H1 (cell line): ENCODE data around the gene LCMT1. TPM values are rescaled to one million over a fixed set of nuclear protein-coding genes. Genes with fewer than 3 reads are reported as not detected.

Experiments used
- CTCF ChIA-PET: fragments of 300-600 bp; sonication (Branson Sonifier 250); formaldehyde crosslinking; loops from one replicate; lab custom pipeline; 2021; ENCODE audit not compliant: partially characterized antibody; lab: Charles Lee
- POLR2A ChIA-PET: fragments of 300-600 bp; sonication (Branson Sonifier 250); formaldehyde crosslinking; loops from one replicate; lab custom pipeline; 2021; ENCODE audit warnings: inconsistent platforms; ENCODE audit not compliant: partially characterized antibody; lab: Charles Lee
- DNase-seq, 2 experiments: peaks; one replicate each; pipeline versions ENCODE4 v3.0.0 to v3.0.0-alpha.2; 2010 to 2022; ENCODE audit warnings: low spot score in 2 of 2, low read depth in 1 of 2, mixed read lengths in 1 of 2
- FAIRE-seq: peaks from 2 replicates; lab custom pipeline; 2011; peaks lifted over from hg19 to GRCh38; lab: Jason Lieb, UNC
- H2AFZ ChIP-seq: 2 replicates; pipeline ENCODE4 v1.8.1; 2012; ENCODE audit warnings: low read length, inconsistent platforms
- H2AK5ac ChIP-seq: 2 replicates; pipeline ENCODE4 v1.6.1; 2013; ENCODE audit warnings: low read depth, low read length
- H2BK120ac ChIP-seq: replicated peaks from 2 replicates; pipeline ENCODE3; 2013; ENCODE audit warnings: low read depth, low read length, inconsistent platforms
- H2BK12ac ChIP-seq: 2 replicates; pipeline ENCODE4 v1.6.1; 2013; ENCODE audit warnings: low read depth, low read length
- H2BK15ac ChIP-seq: 2 replicates; pipeline ENCODE4 v1.6.1; 2013; ENCODE audit warnings: low read length
- H2BK20ac ChIP-seq: 2 replicates; pipeline ENCODE4 v1.6.1; 2013; ENCODE audit warnings: low read length
- H2BK5ac ChIP-seq: 2 replicates; pipeline ENCODE4 v1.6.1; 2013; ENCODE audit warnings: low read depth, low read length
- H3K14ac ChIP-seq: 2 replicates; pipeline ENCODE4 v1.6.1; 2013; ENCODE audit warnings: inconsistent platforms; ENCODE audit not compliant: insufficient read length
- H3K18ac ChIP-seq: 2 replicates; pipeline ENCODE4 v1.6.1; 2013; ENCODE audit warnings: low read length; ENCODE audit errors: extremely low read depth
- H3K23ac ChIP-seq: 2 replicates; pipeline ENCODE4 v1.6.1; 2013; ENCODE audit warnings: inconsistent platforms; ENCODE audit not compliant: insufficient read length
- H3K23me2 ChIP-seq: 2 replicates; pipeline ENCODE4 v1.6.1; 2013; ENCODE audit warnings: low read depth, low read length
- H3K27ac ChIP-seq: 2 replicates; pipeline ENCODE4 v1.6.1; 2011; ENCODE audit warnings: low read depth, low read length, inconsistent platforms
- H3K27me3 ChIP-seq, 4 experiments: replicated peaks in 1 of 4; 1 replicate in 1 of 4; 2 replicates in 3 of 4; pipeline versions ENCODE4 v1.6.1 to v1.8.1; 2011 to 2013; ENCODE audit warnings: low read length in 3 of 4, mild to moderate bottlenecking in 3 of 4, inconsistent platforms in 2 of 4, mixed read lengths in 2 of 4, moderate library complexity in 1 of 4; ENCODE audit not compliant: control insufficient read depth in 3 of 4, insufficient read depth in 3 of 4; ENCODE audit errors: extremely low read depth in 1 of 4
- H3K36me3 ChIP-seq, 4 experiments: 2 replicates each; pipeline versions ENCODE4 v1.6.1 to v1.8.1; 2011 to 2013; ENCODE audit warnings: mild to moderate bottlenecking in 4 of 4, low read length in 3 of 4, moderate library complexity in 2 of 4, control low read depth in 1 of 4, inconsistent platforms in 1 of 4; ENCODE audit not compliant: insufficient read depth in 4 of 4, control insufficient read depth in 2 of 4
- H3K4ac ChIP-seq: replicated peaks from 2 replicates; pipeline ENCODE3; 2013; ENCODE audit warnings: low read length, low read depth, mixed read lengths, inconsistent platforms; ENCODE audit not compliant: insufficient read length
- H3K4me1 ChIP-seq, 4 experiments: replicated peaks in 1 of 4; 1 replicate in 1 of 4; 2 replicates in 3 of 4; pipeline versions ENCODE4 v1.6.1 to v1.8.1; 2011 to 2013; ENCODE audit warnings: low read length in 3 of 4, inconsistent platforms in 2 of 4, mixed read lengths in 1 of 4; ENCODE audit not compliant: insufficient read depth in 4 of 4, control insufficient read depth in 3 of 4
- H3K4me2 ChIP-seq, 2 experiments: 2 replicates each; pipeline versions ENCODE4 v1.6.1 to v1.8.1; 2011 to 2013; ENCODE audit warnings: low read depth in 2 of 2, low read length in 2 of 2, control low read depth in 1 of 2, inconsistent platforms in 1 of 2, mild to moderate bottlenecking in 1 of 2; ENCODE audit not compliant: insufficient read depth in 1 of 2
- H3K4me3 ChIP-seq, 4 experiments: fragments of 200-600, 300-600 bp in 1 of 4; sonication (generic), shearing (Covaris generic), sonication (Bioruptor Twin) in 1 of 4; 2 replicates each; pipeline versions ENCODE4 v1.5.1 to v1.8.1; 2011 to 2016; ENCODE audit warnings: low read length in 4 of 4, low read depth in 3 of 4, control low read depth in 2 of 4, inconsistent platforms in 2 of 4, mild to moderate bottlenecking in 2 of 4, mixed read lengths in 1 of 4, moderate library complexity in 1 of 4; ENCODE audit not compliant: insufficient read depth in 2 of 4; ENCODE audit errors: extremely low read depth in 1 of 4
- H3K56ac ChIP-seq: replicated peaks from 2 replicates; pipeline ENCODE3; 2013; ENCODE audit warnings: low read depth, mild to moderate bottlenecking, mixed read lengths, low read length, inconsistent platforms; ENCODE audit not compliant: insufficient read length
- H3K79me1 ChIP-seq: 2 replicates; pipeline ENCODE4 v1.6.1; 2013; ENCODE audit warnings: low read depth, low read length, control low read depth
- H3K79me2 ChIP-seq, 2 experiments: 2 replicates each; pipeline versions ENCODE4 v1.6.1 to v1.8.1; 2012 to 2013; ENCODE audit warnings: low read length in 2 of 2, mild to moderate bottlenecking in 2 of 2, inconsistent platforms in 1 of 2; ENCODE audit not compliant: insufficient read depth in 2 of 2, control insufficient read depth in 1 of 2
- H3K9ac ChIP-seq, 4 experiments: replicated peaks in 1 of 4; 1 replicate in 1 of 4; 2 replicates in 3 of 4; pipeline versions ENCODE4 v1.6.1 to v1.8.1; 2011 to 2013; ENCODE audit warnings: low read depth in 3 of 4, low read length in 3 of 4, control low read depth in 2 of 4, mild to moderate bottlenecking in 2 of 4, moderate library complexity in 2 of 4, inconsistent platforms in 1 of 4; ENCODE audit errors: extremely low read depth in 1 of 4
- H3K9me3 ChIP-seq, 2 experiments: 2 replicates each; pipeline versions ENCODE4 v1.6.1 to v1.8.1; 2012 to 2013; ENCODE audit warnings: mild to moderate bottlenecking in 2 of 2, moderate library complexity in 2 of 2, control low read depth in 1 of 2, inconsistent platforms in 1 of 2, low read depth in 1 of 2, low read length in 1 of 2, mixed read lengths in 1 of 2; ENCODE audit not compliant: insufficient read depth in 2 of 2
- H4K20me1 ChIP-seq, 2 experiments: replicated peaks in 1 of 2; 2 replicates each; pipeline versions ENCODE3 to v1.8.1; 2011 to 2013; ENCODE audit warnings: inconsistent platforms in 2 of 2, low read length in 2 of 2, mild to moderate bottlenecking in 1 of 2; ENCODE audit not compliant: insufficient read depth in 2 of 2, control insufficient read depth in 1 of 2
- H4K5ac ChIP-seq: 2 replicates; pipeline ENCODE4 v1.6.1; 2013; ENCODE audit warnings: low read length, low read depth, mixed read lengths, inconsistent platforms; ENCODE audit not compliant: insufficient read length
- H4K8ac ChIP-seq: 2 replicates; pipeline ENCODE4 v1.8.0; 2013; ENCODE audit warnings: mild to moderate bottlenecking, moderate library complexity, low read length, inconsistent platforms; ENCODE audit not compliant: insufficient read depth; ENCODE audit errors: extremely low read depth
- H4K91ac ChIP-seq: replicated peaks from 2 replicates; pipeline ENCODE3; 2013; ENCODE audit warnings: low read length, mixed read lengths, inconsistent platforms; ENCODE audit not compliant: insufficient read length
- BCL11A ChIP-seq, 2 experiments: IDR thresholded peaks; one replicate each; pipeline ENCODE4 v1.6.1; 2011; ENCODE audit warnings: low read depth in 2 of 2, low read length in 2 of 2, mild to moderate bottlenecking in 2 of 2
- POU5F1 ChIP-seq: IDR thresholded peaks from 2 replicates; pipeline ENCODE4 v1.6.1; 2011; ENCODE audit warnings: low read depth, mild to moderate bottlenecking, low read length, moderate library complexity
- SP1 ChIP-seq: IDR thresholded peaks from 2 replicates; pipeline ENCODE4 v1.6.1; 2011; ENCODE audit warnings: low read depth, low read length
- TBP ChIP-seq: IDR thresholded peaks from 2 replicates; pipeline ENCODE4 v1.6.1; 2011; ENCODE audit warnings: low read depth, low read length, improper control_type of control experiment
- ZNF274 ChIP-seq: IDR thresholded peaks from 2 replicates; pipeline ENCODE4 v1.7.0; 2012; ENCODE audit warnings: low read length, borderline replicate concordance; ENCODE audit errors: extremely low read depth
- WGBS, 2 experiments: shearing (Covaris generic) in 1 of 2; methylation state at CpG; one replicate each; pipeline versions ENCODE4 v1.1.6 to v1.1.7; 2013 to 2015; ENCODE audit warnings: low lambda C conversion rate in 2 of 2, mixed read lengths in 2 of 2, inconsistent platforms in 1 of 2, low coverage in 1 of 2, missing lambda C conversion rate in 1 of 2; ENCODE audit not compliant: insufficient replicate concordance in 2 of 2, insufficient coverage in 1 of 2, insufficient read length in 1 of 2; ENCODE audit errors: extremely low coverage in 1 of 2, missing lambda C conversion rate in 1 of 2; 5-methylcytosine and 5-hydroxymethylcytosine counted together
- polyA plus RNA-seq, 7 experiments: library from polyadenylated mRNA; depleted of rRNA in 3 of 7; stranded (reverse) in 5 of 7; unstranded in 2 of 7; fragments of >200 nt in 5 of 7; fragments of 200-250 nt in 2 of 7; gene quantifications; 1 replicate in 5 of 7; 2 replicates in 1 of 7; 4 replicates in 1 of 7; pipeline versions ENCODE4 v1.2.1 to v1.2.3, GENCODE V29; 2011 to 2013; ENCODE audit warnings: missing spikeins in 2 of 7, mixed read lengths in 2 of 7
- total RNA-seq: library from RNA; stranded (reverse); fragmentation: NEBNext Ultra II Directional; extraction: Animal tissue kit (Norgen Biotek cat#: 25700); gene quantifications from 2 replicates; pipeline ENCODE4 v1.2.1, GENCODE V29; 2021
- TF ChIP-seq, protein P1 (sequence below): IDR thresholded peaks from 2 replicates; pipeline ENCODE4 v1.6.1; 2012; ENCODE audit warnings: low read length, inconsistent platforms
- TF ChIP-seq, protein P2 (sequence below): IDR thresholded peaks from 2 replicates; pipeline ENCODE4 v1.6.1; 2011; ENCODE audit warnings: low read depth, mild to moderate bottlenecking, low read length; ENCODE audit not compliant: insufficient read depth

Gene LCMT1
- total and polyA plus RNA-seq, 2 of the 8 experiments (the other 6 are each of a cell fraction or from before 2014, with no cell fraction given): 61.0 to 80.8 TPM

DNA sequence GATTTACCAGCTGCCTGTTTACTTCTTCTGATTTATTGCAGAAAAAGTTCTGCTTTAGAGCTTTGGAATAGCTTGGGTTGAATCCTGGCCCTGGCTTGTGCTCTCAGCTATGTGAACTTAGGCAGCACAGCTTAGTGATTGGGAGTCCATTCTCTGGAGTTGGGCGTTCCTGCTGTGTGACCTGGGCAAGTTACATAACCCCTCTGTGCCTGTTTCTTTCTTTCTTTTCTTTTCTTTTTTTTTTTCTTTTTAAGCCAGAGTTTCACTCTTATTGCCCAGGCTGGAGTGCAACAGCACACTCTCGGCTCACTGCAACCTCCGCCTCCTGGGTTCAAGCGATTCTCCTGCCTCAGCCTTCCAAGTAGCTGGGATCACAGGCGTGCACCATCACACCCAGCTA, 53.7 kb downstream of the LCMT1 start:
- Histone ChIP-seq H3K36me3 (peaks cover 5 to 71% (median 41%) of the 10 kb centered on the region in 4 experiments), H4K91ac (no peak overlapping the region), H3K4me3 (no peak overlapping the region), H2BK20ac (no peak overlapping the region), H2BK5ac (no peak overlapping the region), H3K79me2 (no peaks in the 10 kb centered on the region), H3K4ac (no peak overlapping the region), H3K56ac (no peak overlapping the region), H3K4me1 (no peaks in the 10 kb centered on the region), H4K20me1 (peaks cover 0 to 1% of the 10 kb centered on the region in 2 experiments), H3K23me2 (no peaks in the 10 kb centered on the region), H3K23ac (no peak overlapping the region), H2BK12ac (no peak overlapping the region), H4K8ac (no peak overlapping the region), H2AFZ (no peak overlapping the region), H3K27me3 (no peaks in the 10 kb centered on the region), H3K27ac (no peak overlapping the region), H2BK15ac (no peak overlapping the region), H2BK120ac (no peak overlapping the region), H3K14ac (no peak overlapping the region), H3K9me3 (no peaks in the 10 kb centered on the region), H3K79me1 (no peaks in the 10 kb centered on the region), H2AK5ac (no peak overlapping the region), H3K4me2 (no peak overlapping the region), H3K9ac (no peak overlapping the region), H4K5ac (no peak overlapping the region), H3K18ac (no peak overlapping the region)
- POLR2A ChIA-PET: no interaction called here
- no peak for FAIRE-seq
- TF ChIP-seq TBP: no peak
- TF ChIP-seq POU5F1: no peak
- no peak for TF ChIP-seq ZNF274
- TF ChIP-seq SP1: no peak
- TF ChIP-seq, protein P1, sequence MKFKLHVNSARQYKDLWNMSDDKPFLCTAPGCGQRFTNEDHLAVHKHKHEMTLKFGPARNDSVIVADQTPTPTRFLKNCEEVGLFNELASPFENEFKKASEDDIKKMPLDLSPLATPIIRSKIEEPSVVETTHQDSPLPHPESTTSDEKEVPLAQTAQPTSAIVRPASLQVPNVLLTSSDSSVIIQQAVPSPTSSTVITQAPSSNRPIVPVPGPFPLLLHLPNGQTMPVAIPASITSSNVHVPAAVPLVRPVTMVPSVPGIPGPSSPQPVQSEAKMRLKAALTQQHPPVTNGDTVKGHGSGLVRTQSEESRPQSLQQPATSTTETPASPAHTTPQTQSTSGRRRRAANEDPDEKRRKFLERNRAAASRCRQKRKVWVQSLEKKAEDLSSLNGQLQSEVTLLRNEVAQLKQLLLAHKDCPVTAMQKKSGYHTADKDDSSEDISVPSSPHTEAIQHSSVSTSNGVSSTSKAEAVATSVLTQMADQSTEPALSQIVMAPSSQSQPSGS: no peak
- TF ChIP-seq, protein P2, sequence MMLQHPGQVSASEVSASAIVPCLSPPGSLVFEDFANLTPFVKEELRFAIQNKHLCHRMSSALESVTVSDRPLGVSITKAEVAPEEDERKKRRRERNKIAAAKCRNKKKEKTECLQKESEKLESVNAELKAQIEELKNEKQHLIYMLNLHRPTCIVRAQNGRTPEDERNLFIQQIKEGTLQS: no peak
- no peak for TF ChIP-seq BCL11A (IDR thresholded peaks at IDR 0.05; ENCODE audit: low read depth in 2 of 2, low read length in 2 of 2)
- 71% methylated on average over 5 of the region's 5 CpGs; no CpG with 5 or more reads in 1 of the 2 experiments for WGBS, 2 experiments
- CTCF ChIA-PET: no interaction called here
- DNase-seq: no peak
